Stimulated activated CD4-positive, alpha-beta T cell treated with anti-CD3 and anti-CD28 coated beads, Interleukin-4, amount 100 ng/mL, for 4 hours (primary cell): Measurements from ENCODE around the gene PPP1R9A.

Experiments
- DNase-seq, 2 experiments: peaks; one replicate each; pipeline ENCODE4 v3.0.0-alpha.2; 2020

PPP1R9A gene

GRCh38 chr7:94907026-94907810, at the start of gene PPP1R9A:
Gene PPP1R9A (plus strand): TSS chr7:94907594. CDS start chr7:94910114, 2,520 bp downstream.
- DNase-seq = no peak

GRCh38 chr7:94871132-94871531, 36.3 kb upstream of the PPP1R9A start:
- no peak for DNase-seq

- no peak for DNase-seq
Observed at GRCh38 chr7:94873239-94873638, 34.2 kb upstream of the PPP1R9A start.

- no peak for DNase-seq
Observed at GRCh38 chr7:94874036-94874785, 33.2 kb upstream of the PPP1R9A start.

- no peak for DNase-seq
Observed at GRCh38 chr7:94875201-94875600, 32.2 kb upstream of the PPP1R9A start.

DNA sequence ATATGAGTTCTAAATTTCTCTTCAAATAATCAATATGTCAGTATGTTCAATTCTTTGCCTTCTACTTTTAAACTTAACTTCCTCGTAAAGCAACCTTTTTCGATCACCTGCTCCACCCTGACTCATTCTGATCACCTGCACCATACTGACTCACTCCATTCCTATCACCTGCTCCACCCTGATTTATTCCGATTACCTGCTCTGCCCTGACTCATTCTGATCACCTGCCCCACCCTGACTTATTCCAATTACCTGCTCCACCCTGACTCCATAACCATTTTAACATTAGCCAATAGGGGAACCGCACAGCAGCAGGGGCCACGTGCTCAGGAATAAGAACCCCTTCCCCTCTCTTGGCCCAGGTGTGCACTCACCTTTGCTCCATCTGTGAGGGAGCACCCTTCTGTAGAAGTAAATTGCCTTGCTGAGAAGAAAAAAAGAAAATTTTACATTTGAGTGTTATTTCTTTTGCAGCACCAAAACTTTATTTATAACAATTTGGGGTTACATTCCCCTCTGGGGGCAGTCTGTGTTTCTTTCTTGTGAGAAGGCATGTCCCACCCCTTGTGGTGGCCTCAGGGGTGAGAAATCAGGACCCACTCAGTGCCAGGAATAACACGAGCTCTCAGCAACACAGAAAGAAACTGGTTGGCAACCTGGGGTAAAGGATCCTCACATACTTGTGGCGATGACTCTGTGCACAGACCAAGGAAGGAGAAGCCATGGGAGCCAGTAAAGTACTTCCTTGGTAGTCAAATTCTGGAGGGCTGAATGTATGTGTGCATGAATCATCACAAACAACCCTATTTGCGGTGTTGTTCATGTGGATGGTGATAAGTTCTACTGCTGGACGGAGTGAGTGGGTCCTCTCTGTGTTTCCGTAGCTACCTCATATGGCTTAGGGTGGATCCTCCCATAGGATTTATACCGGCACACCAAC, 29.4 kb upstream of the PPP1R9A start:
- no peak for DNase-seq

DNA sequence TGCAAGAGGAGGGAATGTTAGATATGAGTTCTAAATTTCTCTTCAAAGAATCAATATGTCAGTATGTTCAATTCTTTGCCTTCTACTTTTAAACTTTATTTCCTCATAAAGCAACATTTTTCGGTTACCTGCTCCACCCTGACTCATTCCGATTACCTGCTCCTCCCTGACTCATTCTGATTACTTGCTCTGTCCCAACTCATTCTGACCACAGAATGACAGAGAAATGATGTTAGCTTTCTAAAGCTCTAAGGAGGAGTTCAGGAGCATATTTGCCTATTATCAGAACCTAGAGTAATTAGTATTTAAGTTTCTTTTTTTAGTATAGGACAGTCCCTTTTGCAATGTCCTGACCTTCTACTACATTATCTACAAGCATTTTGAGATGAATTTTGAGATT, 24.5 kb upstream of the PPP1R9A start:
- no peak for DNase-seq

- no peak for DNase-seq
Observed at GRCh38 chr7:94883616-94884015, 23.8 kb upstream of the PPP1R9A start.

DNA sequence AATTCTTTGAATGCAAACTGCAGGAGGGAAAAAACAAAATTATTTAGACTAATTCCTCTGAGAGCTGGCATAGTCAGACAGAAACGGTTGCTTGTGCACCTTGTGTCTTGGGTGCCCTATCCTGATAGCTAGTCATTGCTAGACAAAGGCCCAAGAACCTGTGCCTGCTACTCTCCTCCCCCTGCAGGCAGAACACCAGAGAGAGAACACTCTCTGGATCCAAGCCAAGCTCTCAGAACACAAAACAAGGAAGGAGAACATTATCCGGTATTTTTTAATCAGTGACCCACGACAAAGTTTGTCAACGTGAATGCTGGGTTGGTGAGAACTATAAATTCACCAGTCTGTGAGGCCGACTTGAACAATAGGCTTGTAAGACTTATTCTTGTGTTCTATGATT, 18.8 kb upstream of the PPP1R9A start:
- DNase-seq = no peak

- no peak for DNase-seq
Observed at GRCh38 chr7:94888995-94889523, 18.3 kb upstream of the PPP1R9A start.

- no peak for DNase-seq
Observed at GRCh38 chr7:94890216-94890615, 17.2 kb upstream of the PPP1R9A start.

DNA sequence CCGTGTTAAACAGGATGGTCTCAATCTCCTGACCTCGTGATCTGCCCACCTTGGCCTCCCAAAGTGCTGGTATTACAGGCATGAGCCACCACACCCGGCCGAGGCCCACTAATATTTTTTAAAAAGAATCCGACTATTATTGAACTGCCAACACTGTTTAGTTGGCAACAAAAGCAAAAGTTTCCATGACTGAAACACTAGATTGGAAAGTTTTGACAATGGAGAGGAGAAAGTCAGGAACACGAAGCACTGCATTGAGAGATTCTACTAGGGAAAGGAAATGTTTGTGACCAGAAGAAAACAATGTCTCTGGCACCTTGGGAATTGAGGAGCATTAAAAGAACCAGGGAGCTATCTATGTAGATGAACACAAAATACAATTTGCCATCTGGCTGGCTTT, 13.7 kb upstream of the PPP1R9A start:
- no peak for DNase-seq

- no peak for DNase-seq
Observed at GRCh38 chr7:94897541-94897940, 9.9 kb upstream of the PPP1R9A start.

DNA sequence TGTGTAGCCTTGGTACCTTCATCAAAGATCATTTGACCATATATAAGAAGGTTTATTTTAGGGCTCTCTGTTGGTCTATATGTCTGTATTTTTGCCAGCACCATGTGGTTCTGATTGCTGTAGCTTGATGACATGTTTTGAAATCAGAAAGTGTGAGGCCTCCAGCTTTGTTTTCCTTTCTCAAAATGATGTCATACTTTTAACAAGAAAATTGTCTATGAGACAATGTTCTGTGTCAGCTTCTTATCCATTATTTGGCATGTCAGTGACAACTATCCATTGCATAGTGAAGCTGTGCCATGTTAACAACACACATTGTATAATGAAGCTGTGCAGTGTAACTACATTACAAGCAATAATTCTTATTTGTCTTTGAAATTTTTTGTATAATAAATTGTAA, 9.1 kb upstream of the PPP1R9A start:
- DNase-seq = no peak

DNA sequence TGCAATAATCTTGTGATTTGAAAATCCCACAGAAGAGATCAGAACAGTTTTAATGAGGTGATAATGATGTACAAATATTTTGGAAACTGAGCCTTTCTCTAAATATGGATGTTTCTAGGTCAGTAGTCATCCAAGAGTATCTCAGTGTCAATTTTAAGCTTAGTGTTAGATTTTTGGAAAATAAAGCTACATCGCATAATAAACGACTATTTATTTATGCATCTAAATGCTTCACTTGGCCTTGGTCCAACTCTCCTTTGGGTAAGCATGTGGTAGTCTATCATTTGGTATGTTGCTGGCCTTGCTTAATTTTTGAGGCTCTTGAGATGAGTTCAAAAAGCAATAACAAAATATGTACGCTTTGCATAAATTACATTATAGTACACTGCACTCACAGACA, 5.4 kb upstream of the PPP1R9A start:
- no peak for DNase-seq

- DNase-seq = no peak
Observed at GRCh38 chr7:94903971-94904370, 3.4 kb upstream of the PPP1R9A start.

DNA sequence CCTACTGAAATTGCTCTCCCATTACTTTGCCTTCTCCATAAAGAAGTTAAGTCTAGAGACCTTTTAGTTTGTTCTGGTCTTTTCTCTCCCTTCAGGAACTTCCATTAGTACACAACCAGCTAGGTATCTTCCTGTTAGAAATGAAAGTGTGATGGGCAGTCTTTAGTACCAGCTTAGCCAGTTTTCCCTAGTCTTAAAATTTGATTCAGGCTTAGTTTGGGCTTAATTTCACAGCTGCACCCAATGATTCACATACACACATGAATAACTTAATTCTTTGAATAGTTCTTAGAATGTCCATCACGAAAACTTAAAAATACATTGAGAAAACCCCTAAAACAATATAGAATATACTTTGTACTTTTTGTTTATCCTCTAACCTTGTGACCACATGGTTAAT, 2.4 kb upstream of the PPP1R9A start:
- no peak for DNase-seq

- DNase-seq = no peak
Observed at GRCh38 chr7:94906065-94906851, 1.1 kb upstream of the PPP1R9A start.

DNA sequence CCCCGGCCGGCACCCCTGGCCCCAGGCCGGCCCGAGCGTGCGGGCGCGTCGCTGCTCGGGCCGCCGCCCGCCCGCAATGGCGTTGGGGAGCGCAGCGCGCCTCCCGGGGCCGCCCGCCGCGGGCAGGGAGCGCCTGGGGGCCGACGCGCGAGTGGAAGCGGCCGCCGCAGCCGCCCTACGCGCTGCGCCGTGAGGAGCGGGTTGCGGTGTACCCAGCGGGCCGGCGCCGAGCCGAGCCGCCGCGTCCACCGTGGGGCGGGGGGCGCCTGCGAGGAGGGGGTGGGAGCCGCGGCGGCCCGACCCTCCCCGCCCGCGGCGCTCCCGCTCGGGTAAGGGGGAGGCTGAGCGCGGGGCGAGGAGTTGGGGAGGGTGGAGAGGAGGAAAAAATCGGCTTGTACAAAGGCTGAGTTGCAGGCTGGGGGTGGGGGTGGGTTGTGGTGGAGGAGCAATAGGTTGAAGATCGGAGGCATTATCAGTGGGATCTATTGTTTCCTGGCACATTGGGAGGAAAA, 473 bp downstream of the PPP1R9A start:
- DNase-seq = no peak

DNA sequence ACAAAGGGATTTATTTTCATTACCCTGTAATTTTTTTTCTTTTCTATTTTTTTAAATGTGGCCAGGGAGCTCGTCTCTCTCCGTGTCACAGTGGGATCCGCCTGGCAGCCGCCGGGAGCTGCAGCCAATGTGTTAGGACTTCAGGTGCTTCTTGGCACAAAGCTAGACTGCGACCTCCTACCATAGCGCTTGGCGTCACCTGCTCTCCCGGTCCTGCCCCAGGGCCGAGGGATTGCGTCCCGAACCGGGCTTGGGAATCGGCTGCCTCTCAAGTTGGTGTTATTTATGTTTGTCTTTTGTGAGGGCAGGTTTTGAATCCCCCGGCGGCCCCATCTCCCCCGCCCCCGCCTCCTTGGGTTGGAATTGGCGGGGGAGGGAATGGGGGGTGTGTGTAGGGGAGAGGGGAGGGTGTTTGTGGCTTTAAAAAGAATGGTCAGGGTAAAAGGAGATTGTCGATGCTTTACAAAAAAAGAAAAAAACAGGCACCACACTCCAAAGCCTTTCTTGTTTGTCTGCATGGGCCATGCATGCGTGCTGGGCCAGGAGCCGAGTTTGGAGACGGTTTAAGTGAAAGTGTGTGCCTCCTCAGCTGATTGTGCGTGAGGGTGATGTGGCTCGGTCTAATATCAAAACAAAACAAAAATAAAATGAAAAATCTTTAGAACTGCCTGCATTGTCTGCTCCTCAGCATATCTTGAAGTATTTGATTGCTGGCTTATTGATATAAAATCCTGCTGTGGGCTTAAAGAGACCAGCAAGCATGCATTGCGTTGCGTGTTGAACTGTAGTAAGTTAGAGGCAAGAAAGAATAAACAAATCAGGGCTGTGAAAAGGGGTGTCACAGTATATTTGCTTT, 1.2 kb downstream of the PPP1R9A start:
- no peak for DNase-seq

DNA sequence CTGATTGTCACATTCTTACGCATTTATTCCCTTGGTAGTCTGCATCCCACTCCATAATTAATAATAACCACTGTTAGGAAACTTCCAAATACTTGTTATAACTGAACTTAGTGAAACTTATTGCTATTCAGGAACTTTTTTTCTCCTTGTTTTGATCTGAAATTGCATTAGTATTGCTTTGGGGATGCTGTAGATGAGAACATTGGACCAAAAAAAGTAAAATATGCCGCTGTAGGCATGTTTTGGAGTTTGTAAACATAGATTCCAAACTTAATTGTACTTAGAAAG, 1.7 kb downstream of the PPP1R9A start:
- DNase-seq = no peak
